H1 (cell line): ENCODE results near the gene GRM4.

Source experiments
- BCL11A ChIP-seq, 2 experiments: IDR thresholded peaks; one replicate each; pipeline ENCODE4 v1.6.1; 2011; ENCODE audit warnings: low read depth in 2 of 2, low read length in 2 of 2, mild to moderate bottlenecking in 2 of 2
- BRCA1 ChIP-seq: IDR thresholded peaks from 2 replicates; pipeline ENCODE4 v1.6.1; 2012; ENCODE audit warnings: low read depth, low read length, improper control_type of control experiment
- CBX8 ChIP-seq: fragments of 300-800, 300-1000 bp; sonication (generic); IDR thresholded peaks from 2 replicates; pipeline ENCODE4 v1.7.1; 2016; ENCODE audit warnings: low read depth, low read length, borderline replicate concordance
- CEBPB ChIP-seq: IDR thresholded peaks from 2 replicates; pipeline ENCODE4 v1.6.1; 2012; ENCODE audit warnings: low read depth, low read length
- CTCF ChIP-seq, 3 experiments: IDR thresholded peaks; 1 replicate in 2 of 3; 2 replicates in 1 of 3; pipeline versions ENCODE4 v1.5.1 to v1.6.1; 2011; ENCODE audit warnings: low read length in 3 of 3, mild to moderate bottlenecking in 3 of 3, inconsistent platforms in 2 of 3, low read depth in 1 of 3, moderate library complexity in 1 of 3; ENCODE audit not compliant: insufficient read depth in 1 of 3; ENCODE audit errors: control extremely low read depth in 1 of 3
- E2F6 ChIP-seq: IDR thresholded peaks from 2 replicates; pipeline ENCODE4 v1.6.1; 2012; ENCODE audit warnings: inconsistent platforms
- EP300 ChIP-seq, 2 experiments: IDR thresholded peaks; 1 replicate in 1 of 2; 2 replicates in 1 of 2; pipeline ENCODE4 v1.6.1; 2011 to 2012; ENCODE audit warnings: low read depth in 2 of 2, low read length in 2 of 2, mild to moderate bottlenecking in 2 of 2, borderline replicate concordance in 1 of 2, inconsistent platforms in 1 of 2, moderate library complexity in 1 of 2
- EZH2 ChIP-seq: fragments of 200-600 bp; sonication (generic); IDR thresholded peaks from 2 replicates; pipeline ENCODE4 v1.7.1; 2012; ENCODE audit warnings: low read depth, mild to moderate bottlenecking, moderate library complexity, low read length, inconsistent platforms; ENCODE audit not compliant: severe bottlenecking
- GABPA ChIP-seq: IDR thresholded peaks from 2 replicates; pipeline ENCODE4 v1.6.1; 2011; ENCODE audit warnings: mild to moderate bottlenecking, low read length, moderate library complexity, borderline replicate concordance; ENCODE audit not compliant: insufficient read depth
- KDM1A ChIP-seq: fragments of 200-600, 300-600 bp; sonication (generic); IDR thresholded peaks from 2 replicates; pipeline ENCODE4 v1.7.1; 2016; ENCODE audit warnings: mild to moderate bottlenecking, low read length, borderline replicate concordance
- POLR2A ChIP-seq, 2 experiments: IDR thresholded peaks; 1 replicate in 1 of 2; 2 replicates in 1 of 2; pipeline ENCODE4 v1.6.1; 2011; ENCODE audit warnings: low read depth in 2 of 2, low read length in 2 of 2, mild to moderate bottlenecking in 2 of 2; ENCODE audit errors: control extremely low read depth in 1 of 2
- POLR2AphosphoS5 ChIP-seq: IDR thresholded peaks from 2 replicates; pipeline ENCODE4 v1.6.1; 2011; ENCODE audit warnings: low read depth, low read length
- SIX5 ChIP-seq: IDR thresholded peaks from 2 replicates; pipeline ENCODE4 v1.6.1; 2011; ENCODE audit warnings: mild to moderate bottlenecking, low read depth, low read length

GRCh38 chr6:34086558-34086957 is 59.3 kb downstream of the GRM4 start:
- TF ChIP-seq BCL11A (IDR thresholded peaks at IDR 0.05; ENCODE audit: low read depth in 2 of 2, low read length in 2 of 2) (no peak), CTCF (IDR thresholded peaks at IDR 0.05; ENCODE audit: control extremely low read depth in 1 of 3, insufficient read depth in 1 of 3, low read depth in 1 of 3, low read length in 3 of 3) (no peak), POLR2AphosphoS5 (no peak), E2F6 (no peak), POLR2A (IDR thresholded peaks at IDR 0.05; ENCODE audit: control extremely low read depth in 1 of 2, low read depth in 2 of 2, low read length in 2 of 2) (no peak), SIX5 (no peak), EZH2 (no peak), CEBPB (no peak), CBX8 (no peak), KDM1A (no peak), EP300 (IDR thresholded peaks at IDR 0.05; ENCODE audit: borderline replicate concordance in 1 of 2, low read depth in 2 of 2, low read length in 2 of 2) (no peak), BRCA1 (no peak), GABPA (no peak)
